ENCODE data around the gene B3GNT5.

B3GNT5 gene

DNA sequence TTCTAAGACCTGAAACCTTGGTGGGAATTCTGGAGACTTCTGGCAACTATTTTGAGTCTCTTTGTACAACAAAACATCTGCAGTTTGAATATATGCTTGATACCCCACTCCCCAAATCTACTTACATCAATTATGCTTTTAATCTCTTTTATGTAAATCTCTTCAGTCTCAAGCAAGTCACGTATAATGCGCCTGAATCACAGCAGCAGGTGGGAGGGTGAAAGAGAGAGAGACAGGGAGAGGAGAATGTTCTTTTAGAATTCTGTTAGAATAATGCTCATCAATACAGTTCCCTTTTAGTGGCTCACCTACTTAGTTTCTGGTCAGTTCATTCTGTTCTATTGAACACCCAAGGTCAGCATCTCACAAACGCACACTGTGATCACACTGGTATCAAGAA lies 22.2 kb upstream of the B3GNT5 start:
- no peak for DNase-seq (ENCODE audit: low spot score)

DNA sequence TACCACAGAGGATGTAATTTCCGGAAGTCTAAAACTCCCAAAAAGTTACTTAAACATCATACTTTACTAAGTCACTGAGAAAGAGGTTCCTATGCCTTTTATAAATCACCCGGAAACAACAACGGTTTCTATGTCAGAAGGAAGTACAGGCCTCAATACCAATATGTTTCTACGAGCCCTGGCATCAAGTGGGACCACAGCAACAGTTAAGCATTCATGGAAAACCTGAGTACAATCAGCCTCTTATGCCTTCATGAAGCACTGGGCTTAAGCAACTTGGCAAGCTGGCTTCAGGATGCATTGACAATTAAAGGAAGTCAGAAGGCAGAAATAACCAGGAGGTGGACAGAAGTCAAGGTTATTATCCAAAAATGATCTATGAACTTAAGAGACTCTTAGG lies 19.1 kb upstream of the B3GNT5 start:
- no peak for DNase-seq (ENCODE audit: low spot score)

GRCh38 chr3:183239046-183239445 lies 14.0 kb upstream of the B3GNT5 start:
- DNase-seq (ENCODE audit: low spot score), result no peak

- DNase-seq (ENCODE audit: low spot score), result no peak
Observed at GRCh38 chr3:183242431-183242830, 10.6 kb upstream of the B3GNT5 start.

DNA sequence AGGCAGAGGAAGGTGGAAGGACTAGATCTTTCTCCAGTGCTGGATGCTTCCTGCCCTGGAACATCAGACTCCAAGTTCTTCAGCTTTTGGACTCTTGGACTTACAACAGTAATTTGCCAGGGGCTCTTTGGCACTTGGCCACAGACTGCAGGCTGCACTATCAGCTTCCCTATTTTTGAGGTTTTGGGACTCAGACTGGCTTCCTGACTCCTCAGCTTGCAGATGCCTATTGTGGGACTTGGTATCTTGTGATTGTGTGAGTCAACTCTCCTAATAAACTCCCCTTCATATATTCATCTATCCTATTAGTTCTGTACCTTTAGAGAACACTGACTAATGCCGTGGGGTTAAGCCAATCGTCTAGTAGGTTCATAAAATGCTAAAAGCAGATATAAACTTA lies 8.8 kb upstream of the B3GNT5 start:
- DNase-seq (ENCODE audit: low spot score), result no peak

DNA sequence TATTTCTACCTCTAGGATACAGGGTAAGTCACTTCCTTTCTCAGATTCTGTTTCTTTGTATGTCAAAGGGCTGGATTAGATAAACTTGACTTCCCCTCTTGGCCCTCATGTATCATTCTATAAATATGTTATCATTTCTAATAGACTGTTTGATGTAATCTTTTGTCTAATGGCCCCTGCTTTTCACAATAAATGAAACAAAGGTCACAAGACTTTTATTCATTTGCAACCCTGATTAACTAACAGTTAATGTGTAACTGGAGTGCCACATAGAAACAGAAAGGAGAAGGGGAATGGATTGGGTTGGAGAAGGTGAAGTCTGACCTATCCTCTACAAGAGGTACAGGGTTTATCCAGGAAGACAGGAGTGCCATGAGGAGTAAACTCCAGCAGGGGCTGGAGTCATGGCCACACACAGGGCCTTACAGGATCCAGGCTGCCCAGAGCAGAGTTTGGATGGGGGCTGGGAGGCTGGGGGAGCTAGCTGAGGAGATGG lies 8.0 kb upstream of the B3GNT5 start:
- no peak for DNase-seq (ENCODE audit: low spot score)

DNA sequence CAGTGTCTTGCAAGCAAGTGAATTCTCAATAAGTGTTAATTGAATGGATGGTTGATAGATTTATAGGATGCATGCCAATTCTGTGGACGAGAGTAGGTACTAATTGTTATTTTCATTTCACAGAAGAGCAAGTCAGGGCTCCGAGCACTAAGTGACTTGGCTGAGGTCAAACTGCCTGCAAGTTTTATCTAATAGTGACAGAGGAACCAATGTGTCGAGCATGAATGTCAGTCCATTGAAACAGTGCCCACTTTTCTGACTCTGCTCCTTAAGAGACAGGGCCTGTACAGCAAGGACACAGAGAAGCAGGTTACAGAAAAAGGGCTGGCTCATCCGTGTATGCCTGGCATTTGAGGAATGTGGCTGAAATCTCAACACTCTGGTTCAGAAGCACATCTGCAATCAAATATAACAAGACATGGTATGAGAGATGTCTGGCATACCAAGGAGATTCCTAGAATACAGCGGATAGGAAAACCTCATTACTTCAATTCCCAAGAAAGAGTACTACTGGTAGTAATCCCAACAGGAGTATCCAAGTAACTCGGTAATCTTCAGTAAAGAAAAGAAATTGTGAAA lies 6.0 kb upstream of the B3GNT5 start:
- no peak for DNase-seq (ENCODE audit: low spot score)

DNA sequence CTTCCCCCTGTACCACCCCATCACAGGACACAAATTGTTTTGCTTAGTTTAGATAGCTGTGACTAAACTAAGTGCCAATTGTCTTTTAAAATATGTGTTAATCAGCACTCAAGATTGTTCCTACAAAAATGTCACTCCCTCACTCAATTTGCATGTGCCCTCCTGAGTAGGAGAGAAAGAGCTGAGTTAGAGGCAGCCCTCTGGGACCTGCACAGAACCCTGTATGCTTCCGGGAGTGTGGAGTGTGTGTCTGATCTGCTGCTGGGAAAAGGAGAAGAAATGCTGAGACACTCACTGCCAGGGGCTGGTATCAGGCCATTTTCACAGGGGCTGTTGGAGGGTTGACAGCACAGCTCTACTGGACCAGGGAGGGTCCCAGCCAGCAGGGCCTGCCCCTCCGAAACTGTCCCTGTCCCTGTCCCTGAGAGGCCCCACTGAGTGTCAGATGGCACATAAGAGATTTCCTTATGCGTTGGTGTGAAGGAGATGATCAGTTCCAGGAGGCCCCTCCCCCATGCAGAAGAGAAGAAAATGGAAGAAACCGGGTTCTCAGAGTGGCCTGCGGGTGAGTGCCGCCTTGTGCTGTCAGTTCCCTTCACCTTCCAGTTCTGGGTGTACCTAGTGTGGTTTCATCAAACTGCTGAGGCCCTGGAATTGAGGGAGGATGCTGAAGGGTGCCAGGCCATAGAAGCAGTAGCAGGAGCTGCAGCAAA lies 3.9 kb upstream of the B3GNT5 start:
- no peak for DNase-seq (ENCODE audit: low spot score)

DNA sequence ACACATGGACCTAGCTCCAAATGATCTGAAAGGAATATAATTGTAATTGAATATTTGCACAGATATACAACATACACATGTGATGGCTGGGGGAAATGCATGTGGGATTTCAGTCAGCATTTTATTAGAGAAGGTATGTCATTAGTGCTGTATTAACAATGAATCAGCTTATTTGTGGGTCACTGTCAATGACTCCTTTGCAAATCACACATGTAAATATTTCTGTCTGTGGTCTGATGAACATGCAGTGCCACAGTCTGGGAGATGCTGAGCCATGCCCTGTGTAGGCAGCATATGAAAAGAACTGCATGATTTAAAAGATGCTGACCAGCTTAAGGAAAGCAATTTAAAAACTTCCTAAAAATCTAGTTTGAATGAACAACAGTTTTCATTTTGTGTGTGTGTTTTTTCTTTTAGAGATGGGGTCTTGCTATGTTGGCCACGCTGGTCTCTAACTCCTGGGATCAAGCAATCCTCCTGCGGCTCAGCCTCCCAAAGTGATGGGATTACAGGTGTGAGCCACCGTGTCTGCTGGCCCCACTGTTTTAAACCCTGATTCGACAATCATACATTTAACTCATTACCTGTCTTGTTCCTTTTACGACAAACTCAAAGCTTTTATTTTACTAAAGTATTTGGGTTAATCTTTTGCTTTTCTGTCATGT lies 803 bp upstream of the B3GNT5 start:
- no peak for DNase-seq (ENCODE audit: low spot score)

GRCh38 chr3:183253528-183254486 lies 754 bp downstream of the B3GNT5 start:
- peak; percentile 14 for DNase-seq (ENCODE audit: low spot score)

DNA sequence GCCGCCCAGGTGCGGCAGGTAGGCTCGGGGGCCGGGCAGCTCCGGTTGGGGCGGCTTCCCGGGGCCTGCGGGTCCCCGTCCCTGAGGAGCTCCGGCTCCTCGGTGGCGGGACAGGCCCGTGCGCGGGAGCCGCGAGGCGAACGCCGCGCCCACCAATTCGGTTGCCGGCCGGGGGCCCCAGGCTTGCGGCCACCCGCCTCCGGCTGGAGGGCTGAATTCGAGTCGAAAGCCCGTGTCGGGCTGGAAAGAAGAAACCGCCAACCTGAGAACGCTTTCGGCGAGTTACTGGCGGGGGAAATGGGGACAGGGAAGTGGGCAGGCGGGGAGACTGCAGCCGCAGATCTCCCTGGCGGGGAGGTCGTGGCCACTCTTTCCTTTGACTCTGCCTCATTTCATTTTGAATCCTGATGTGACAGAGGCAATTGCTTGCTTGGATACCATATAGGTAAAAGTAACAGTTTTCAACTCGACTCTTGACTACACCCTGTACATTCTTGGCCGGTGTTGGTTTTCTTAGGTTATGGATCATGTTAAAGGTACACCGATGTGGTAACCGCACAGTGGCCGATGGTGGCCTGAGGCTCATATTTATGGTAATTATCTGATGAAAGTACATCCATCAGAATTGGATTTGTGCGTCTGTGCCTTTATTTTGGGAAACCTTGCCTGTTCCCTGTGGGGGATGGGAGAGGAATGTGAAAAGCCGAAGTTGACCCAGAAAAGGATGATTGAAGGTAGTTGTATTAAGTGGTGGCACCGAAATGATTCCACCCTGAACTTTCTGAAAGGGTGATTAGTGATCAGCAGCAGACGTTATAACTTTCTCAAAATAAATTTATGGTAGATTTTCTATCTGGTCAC lies 1.7 kb downstream of the B3GNT5 start:
- peak; percentile 4 for DNase-seq (ENCODE audit: low spot score)

DNA sequence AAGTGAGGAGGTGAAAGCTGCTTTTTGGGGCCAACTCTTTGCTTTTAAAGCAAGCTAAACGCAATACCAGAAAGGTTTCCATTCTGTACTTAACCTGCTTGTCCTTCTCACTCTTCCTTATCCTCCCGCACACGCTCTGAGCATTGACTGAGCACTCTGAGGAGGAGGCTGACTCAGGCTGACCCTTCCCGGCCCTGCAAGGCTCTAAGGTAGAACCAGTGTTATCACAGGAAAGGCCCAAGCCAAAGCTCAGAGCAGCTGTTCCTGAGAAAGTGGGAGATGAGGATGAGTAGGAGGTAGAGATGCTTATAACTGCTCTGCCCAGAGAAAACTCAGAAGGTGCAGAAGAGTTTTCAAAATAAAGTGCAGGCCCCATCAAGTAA lies 2.3 kb downstream of the B3GNT5 start:
- DNase-seq (ENCODE audit: low spot score), result no peak

GRCh38 chr3:183259087-183259486 lies 6.0 kb downstream of the B3GNT5 start:
- no peak for DNase-seq (ENCODE audit: low spot score)

DNA sequence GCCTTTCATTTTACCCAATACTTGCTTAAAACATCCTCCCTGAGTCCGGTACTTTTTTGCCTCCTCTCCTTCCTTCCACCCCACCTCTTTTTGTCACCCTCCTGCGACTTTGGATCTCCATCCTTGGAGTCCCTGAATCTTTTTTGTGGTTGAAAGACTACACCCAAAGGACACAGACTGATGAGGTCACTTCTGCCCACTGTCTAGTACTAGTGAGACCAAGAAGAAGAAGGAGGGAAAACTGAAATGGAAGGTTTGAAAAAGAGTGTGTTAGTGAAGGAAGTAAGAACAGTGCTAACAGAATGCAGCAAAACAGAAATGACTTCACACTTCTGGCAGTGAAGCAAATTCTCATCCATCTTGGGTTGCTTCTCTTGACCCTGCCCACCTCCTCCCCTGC lies 6.6 kb downstream of the B3GNT5 start:
- no peak for DNase-seq (ENCODE audit: low spot score)

DNA sequence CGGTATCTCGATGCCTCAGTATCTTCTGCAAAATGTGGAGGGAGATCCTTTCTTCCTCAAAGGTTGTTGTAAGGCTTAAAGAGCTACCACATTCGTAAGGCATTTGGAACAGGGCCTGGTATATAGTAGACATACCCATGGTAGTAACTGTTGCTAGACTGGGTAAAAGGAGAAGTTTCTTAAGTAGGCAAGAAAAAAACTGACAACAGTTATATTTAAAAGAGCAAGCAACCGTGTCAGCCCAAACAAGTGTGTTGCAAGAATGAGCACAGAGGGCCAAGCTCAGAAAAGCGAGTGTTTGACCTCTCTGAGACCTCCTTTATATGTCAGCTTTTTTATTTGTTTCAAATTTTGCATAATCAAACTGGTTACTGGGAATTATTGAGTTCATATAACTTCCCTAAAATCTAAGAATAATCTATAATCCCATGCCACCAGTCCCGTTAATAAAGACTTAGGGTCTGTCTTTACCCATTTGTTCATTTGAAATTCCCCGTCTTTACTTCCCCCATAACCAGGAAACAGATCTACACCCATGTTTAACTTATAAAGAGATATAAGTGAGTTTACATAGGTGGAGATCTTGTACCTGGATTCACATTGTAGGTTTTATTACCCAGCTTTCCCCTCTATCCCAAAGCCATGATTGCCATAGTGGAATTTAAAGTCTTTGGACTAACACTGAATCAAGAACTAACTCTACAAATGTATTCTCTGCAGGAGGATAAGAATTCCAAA lies 7.3 kb downstream of the B3GNT5 start:
- DNase-seq (ENCODE audit: low spot score), result no peak

DNA sequence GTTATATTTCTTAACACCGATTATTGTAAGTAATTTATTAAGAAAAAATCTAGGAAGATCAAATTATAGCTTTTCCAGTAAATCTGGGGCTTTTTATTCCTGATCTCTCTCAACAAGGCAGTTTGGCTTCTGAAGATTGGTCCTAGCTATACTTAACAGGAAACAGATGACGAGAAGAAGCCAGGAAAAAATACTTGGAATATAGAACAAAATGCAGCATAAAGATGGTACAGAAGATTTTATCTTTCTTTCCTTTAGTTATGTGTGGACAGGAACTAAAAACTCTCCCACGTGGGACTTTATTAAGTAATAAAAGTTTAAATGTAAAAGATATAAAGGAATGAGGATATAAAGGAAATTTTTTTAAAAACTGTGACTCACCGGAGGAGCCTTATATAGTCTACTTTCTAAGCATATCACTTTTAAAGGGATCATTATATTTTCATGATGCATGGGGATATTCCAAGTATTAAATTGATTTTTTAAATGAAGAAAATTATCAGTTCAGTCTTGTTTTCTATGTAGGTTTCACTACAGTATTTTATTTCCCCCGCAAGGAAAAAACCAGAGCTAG lies 8.2 kb downstream of the B3GNT5 start:
- DNase-seq (ENCODE audit: low spot score), result no peak

DNA sequence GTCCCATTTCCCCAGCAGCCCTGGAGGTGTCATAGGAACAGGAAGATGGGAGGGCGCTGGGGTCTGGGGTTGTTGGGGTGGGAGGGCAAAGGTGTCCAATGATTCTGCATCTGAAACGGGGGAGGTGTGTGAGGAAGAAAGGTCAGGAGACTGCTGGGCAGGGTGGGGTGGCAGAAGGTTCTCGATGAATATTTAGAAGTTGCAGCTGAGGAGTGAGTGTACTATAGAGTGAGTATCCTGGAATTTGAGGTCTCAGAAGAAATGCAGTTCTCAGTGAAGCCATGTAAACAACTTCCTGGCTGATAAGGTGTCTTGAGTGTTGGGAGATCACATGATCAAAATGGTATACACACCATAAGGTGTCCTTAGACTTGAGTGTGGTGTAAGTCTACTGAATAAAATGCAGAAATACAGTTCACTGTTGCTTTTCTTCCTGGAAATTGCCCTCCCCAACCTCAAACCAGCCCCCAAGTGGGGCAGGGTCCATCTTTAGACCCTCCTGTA lies 9.9 kb downstream of the B3GNT5 start:
- DNase-seq (ENCODE audit: low spot score), result no peak

GRCh38 chr3:183264268-183264667 lies 11.2 kb downstream of the B3GNT5 start:
- no peak for DNase-seq (ENCODE audit: low spot score)

DNA sequence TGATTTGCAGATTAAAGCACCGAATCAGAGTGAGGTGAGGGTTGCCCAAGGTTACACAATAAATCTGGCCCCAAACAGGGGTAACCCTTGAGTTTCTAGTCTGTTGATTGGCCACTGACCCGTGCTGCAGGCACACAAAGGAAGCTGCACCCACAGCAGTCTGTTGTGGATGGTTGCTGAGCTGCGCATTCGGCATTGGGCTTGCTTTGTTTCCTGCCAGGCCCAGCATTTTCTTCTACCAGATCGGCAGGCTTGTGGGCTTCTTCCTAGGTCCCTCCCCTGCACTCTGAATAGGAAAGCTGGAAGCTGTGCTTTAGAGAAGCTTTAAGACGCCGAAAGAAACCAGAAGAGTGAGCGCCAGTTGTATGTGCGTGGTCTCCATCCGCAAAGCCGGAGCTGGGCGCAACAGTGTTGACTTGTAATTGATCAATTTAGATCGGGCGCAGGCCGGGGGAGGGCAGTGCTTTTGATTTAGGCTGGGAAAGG lies 12.1 kb downstream of the B3GNT5 start:
- no peak for DNase-seq (ENCODE audit: low spot score)
